ENCODE data around the gene CBX3. TPM values are rescaled to one million over a fixed set of nuclear protein-coding genes. Genes with fewer than 3 reads are reported as not detected.

CBX3 gene
- polyA plus RNA-seq, 1 donor: 391 TPM

Other genes starting within 250 kb of the CBX3 start
- gene NFE2L3, start 49.5 kb upstream of the CBX3 start, polyA plus RNA-seq (ENCODE audit: insufficient read length): 49.2 TPM
- gene HNRNPA2B1, start 999 bp upstream of the CBX3 start, polyA plus RNA-seq (ENCODE audit: insufficient read length): 1,923 TPM
- 20.6 TPM for gene SNX10, start 90.1 kb downstream of the CBX3 start, polyA plus RNA-seq (ENCODE audit: insufficient read length)

Measured in left kidney (tissue), 1 donor.